ENCODE data around the gene KCTD1. TPM values are rescaled to one million over a fixed set of nuclear protein-coding genes. Genes with fewer than 3 reads are reported as not detected.

Gene KCTD1
- total and polyA plus RNA-seq, 2 experiments from 2014 or later: 5.4 to 13.8 TPM

GRCh38 chr18:26521617-26522016 lies 26.7 kb downstream of the KCTD1 start:
- no peaks in the 10 kb centered on the region for H3K27me3 ChIP-seq
- TF ChIP-seq EZH2 (IDR thresholded peaks at IDR 0.05; ENCODE audit: borderline replicate concordance): no peak
- TF ChIP-seq EZH2phosphoT487 (IDR thresholded peaks at IDR 0.05; ENCODE audit: low read depth, severe bottlenecking, unreplicated experiment): no peak
- TF ChIP-seq CTCF (IDR thresholded peaks at IDR 0.05; ENCODE audit: poor library complexity): no peak
- H3K79me2 ChIP-seq: peaks cover 3% of the 10 kb centered on the region
- no peak overlapping the region for H3K4me3 ChIP-seq
- no peaks in the 10 kb centered on the region for H3K36me3 ChIP-seq (replicated peaks; ENCODE audit: insufficient read depth, low read depth)
- no peak for DNase-seq (ENCODE audit: low spot score)
- H3K4me1 ChIP-seq (ENCODE audit: insufficient read depth): peaks cover 8% of the 10 kb centered on the region
- no peaks in the 10 kb centered on the region for H4K20me1 ChIP-seq (ENCODE audit: insufficient read depth, poor library complexity, severe bottlenecking)
- no peaks in the 10 kb centered on the region for H3K9me2 ChIP-seq (replicated peaks; ENCODE audit: insufficient read depth)
- no peak overlapping the region for H3K4me2 ChIP-seq
- WGBS (ENCODE audit: low lambda C conversion rate, missing lambda C conversion rate): 83% methylated on average over 4 of the region's 4 CpGs
- H2AFZ ChIP-seq: no peak overlapping the region
- H3K27ac ChIP-seq: no peak overlapping the region
- no peaks in the 10 kb centered on the region for H3K9me3 ChIP-seq (ENCODE audit: low read depth)

- H3K9me2 ChIP-seq (replicated peaks; ENCODE audit: insufficient read depth): no peaks in the 10 kb centered on the region
- H3K79me2 ChIP-seq: peaks cover 3% of the 10 kb centered on the region
- TF ChIP-seq EZH2 (IDR thresholded peaks at IDR 0.05; ENCODE audit: borderline replicate concordance) (no peak), EZH2phosphoT487 (IDR thresholded peaks at IDR 0.05; ENCODE audit: low read depth, severe bottlenecking, unreplicated experiment) (no peak), CTCF (IDR thresholded peaks at IDR 0.05; ENCODE audit: poor library complexity) (no peak)
- no peak overlapping the region for H2AFZ ChIP-seq
- WGBS (ENCODE audit: low lambda C conversion rate, missing lambda C conversion rate): 84% methylated on average over 3 of the region's 3 CpGs
- H3K9me3 ChIP-seq (ENCODE audit: low read depth): no peaks in the 10 kb centered on the region
- no peaks in the 10 kb centered on the region for H3K36me3 ChIP-seq (replicated peaks; ENCODE audit: insufficient read depth, low read depth)
- H3K4me2 ChIP-seq: no peak overlapping the region
- H3K4me1 ChIP-seq (ENCODE audit: insufficient read depth): peaks cover 1% of the 10 kb centered on the region
- no peak overlapping the region for H3K27ac ChIP-seq
- H4K20me1 ChIP-seq (ENCODE audit: insufficient read depth, poor library complexity, severe bottlenecking): no peaks in the 10 kb centered on the region
- no peak overlapping the region for H3K4me3 ChIP-seq
- H3K27me3 ChIP-seq: no peaks in the 10 kb centered on the region
- no peak for DNase-seq (ENCODE audit: low spot score)
Measured at GRCh38 chr18:26520974-26521373, 27.4 kb downstream of the KCTD1 start.

- H3K4me2 ChIP-seq: no peak overlapping the region
- WGBS (ENCODE audit: low lambda C conversion rate, missing lambda C conversion rate): 94% methylated on average over 4 of the region's 4 CpGs
Measured at GRCh38 chr18:26519114-26519513, 29.2 kb downstream of the KCTD1 start.

More at GRCh38 chr18:26519114-26519513, 29.2 kb downstream of the KCTD1 start:
- Histone ChIP-seq H3K27ac (no peak overlapping the region), H3K36me3 (replicated peaks; ENCODE audit: insufficient read depth, low read depth) (no peaks in the 10 kb centered on the region), H3K9me3 (ENCODE audit: low read depth) (no peaks in the 10 kb centered on the region), H3K9me2 (replicated peaks; ENCODE audit: insufficient read depth) (no peaks in the 10 kb centered on the region), H3K27me3 (no peaks in the 10 kb centered on the region), H2AFZ (no peak overlapping the region), H4K20me1 (ENCODE audit: insufficient read depth, poor library complexity, severe bottlenecking) (no peaks in the 10 kb centered on the region), H3K4me3 (no peak overlapping the region), H3K79me2 (peaks cover 3% of the 10 kb centered on the region), H3K4me1 (ENCODE audit: insufficient read depth) (no peaks in the 10 kb centered on the region)
- no peak for DNase-seq (ENCODE audit: low spot score)
- no peak for TF ChIP-seq EZH2phosphoT487 (IDR thresholded peaks at IDR 0.05; ENCODE audit: low read depth, severe bottlenecking, unreplicated experiment)
- no peak for TF ChIP-seq CTCF (IDR thresholded peaks at IDR 0.05; ENCODE audit: poor library complexity)
- TF ChIP-seq EZH2 (IDR thresholded peaks at IDR 0.05; ENCODE audit: borderline replicate concordance): no peak
